Measurements from ENCODE around the gene RAB3C. TPM values are rescaled to one million over a fixed set of nuclear protein-coding genes. Genes with fewer than 3 reads are reported as not detected.

RAB3C gene
- total RNA-seq, 2 experiments from 2014 or later = not detected

DNA sequence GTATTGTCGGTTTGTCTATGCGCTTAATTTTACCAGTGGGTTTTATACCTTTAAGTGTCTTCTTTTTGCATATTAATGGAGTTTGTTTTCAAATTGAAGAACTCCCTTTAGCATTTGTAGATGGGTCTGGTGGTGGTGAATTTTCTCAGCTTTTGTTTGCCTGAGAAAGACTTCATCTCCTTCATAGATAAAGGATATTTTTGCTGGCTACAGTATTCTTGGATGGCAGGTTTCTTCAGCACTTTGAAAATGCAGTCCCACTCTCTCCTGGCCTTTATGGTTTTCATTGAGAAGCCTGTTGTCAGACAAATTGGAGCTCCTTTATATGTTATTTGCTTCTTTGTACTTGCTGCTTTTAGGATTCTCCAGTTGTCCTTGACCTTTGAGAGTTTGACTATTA is 142.1 kb downstream of the RAB3C start:
- H3K27ac Mint-ChIP-seq = no peak overlapping the region
- Histone ChIP-seq H3K27me3 (ENCODE audit: control insufficient read depth in 1 of 2, insufficient read depth in 2 of 2, low read length in 2 of 2) (peaks cover 0 to 5% of the 10 kb centered on the region in 2 experiments), H3K9me3 (ENCODE audit: control insufficient read depth in 1 of 2, insufficient read depth in 1 of 2, low read length in 2 of 2) (peaks cover 0 to 4% of the 10 kb centered on the region in 2 experiments), H3K4me3 (ENCODE audit: low read length) (no peak overlapping the region), H3K36me3 (ENCODE audit: insufficient read depth, low read length) (no peaks in the 10 kb centered on the region), H3K4me1 (ENCODE audit: insufficient read depth, low read length) (no peaks in the 10 kb centered on the region), H3K27ac (ENCODE audit: low read depth in 1 of 2, low read length in 2 of 2) (no peak overlapping the region)
- H3K4me1 Mint-ChIP-seq (ENCODE audit: low read depth) = no peaks in the 10 kb centered on the region
- no peaks in the 10 kb centered on the region for H3K36me3 Mint-ChIP-seq (ENCODE audit: low read depth)
- POLR2A ChIA-PET = no interaction called here
- no peak overlapping the region for H3K4me3 Mint-ChIP-seq
- no peak for ATAC-seq (ENCODE audit: poor library complexity)
- no peaks in the 10 kb centered on the region for H3K9me3 Mint-ChIP-seq
- DNase-seq = no peak
- intact Hi-C loops (cut with DNase I, micrococcal nuclease) = no loop called here
- peaks cover 7% of the 10 kb centered on the region for H3K27me3 Mint-ChIP-seq
- TF ChIP-seq, protein P1, sequence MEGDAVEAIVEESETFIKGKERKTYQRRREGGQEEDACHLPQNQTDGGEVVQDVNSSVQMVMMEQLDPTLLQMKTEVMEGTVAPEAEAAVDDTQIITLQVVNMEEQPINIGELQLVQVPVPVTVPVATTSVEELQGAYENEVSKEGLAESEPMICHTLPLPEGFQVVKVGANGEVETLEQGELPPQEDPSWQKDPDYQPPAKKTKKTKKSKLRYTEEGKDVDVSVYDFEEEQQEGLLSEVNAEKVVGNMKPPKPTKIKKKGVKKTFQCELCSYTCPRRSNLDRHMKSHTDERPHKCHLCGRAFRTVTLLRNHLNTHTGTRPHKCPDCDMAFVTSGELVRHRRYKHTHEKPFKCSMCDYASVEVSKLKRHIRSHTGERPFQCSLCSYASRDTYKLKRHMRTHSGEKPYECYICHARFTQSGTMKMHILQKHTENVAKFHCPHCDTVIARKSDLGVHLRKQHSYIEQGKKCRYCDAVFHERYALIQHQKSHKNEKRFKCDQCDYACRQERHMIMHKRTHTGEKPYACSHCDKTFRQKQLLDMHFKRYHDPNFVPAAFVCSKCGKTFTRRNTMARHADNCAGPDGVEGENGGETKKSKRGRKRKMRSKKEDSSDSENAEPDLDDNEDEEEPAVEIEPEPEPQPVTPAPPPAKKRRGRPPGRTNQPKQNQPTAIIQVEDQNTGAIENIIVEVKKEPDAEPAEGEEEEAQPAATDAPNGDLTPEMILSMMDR (IDR thresholded peaks at IDR 0.05) = no peak
- CTCF ChIA-PET = no interaction called here

GRCh38 chr5:58731641-58732040 is 148.8 kb downstream of the RAB3C start:
- no peak overlapping the region for H3K4me3 Mint-ChIP-seq
- Histone ChIP-seq H3K4me3 (ENCODE audit: low read length) (no peak overlapping the region), H3K27me3 (ENCODE audit: control insufficient read depth in 1 of 2, insufficient read depth in 2 of 2, low read length in 2 of 2) (peaks cover 0 to 5% of the 10 kb centered on the region in 2 experiments), H3K27ac (ENCODE audit: low read depth in 1 of 2, low read length in 2 of 2) (no peak overlapping the region), H3K4me1 (ENCODE audit: insufficient read depth, low read length) (no peaks in the 10 kb centered on the region), H3K36me3 (ENCODE audit: insufficient read depth, low read length) (no peaks in the 10 kb centered on the region), H3K9me3 (ENCODE audit: control insufficient read depth in 1 of 2, insufficient read depth in 1 of 2, low read length in 2 of 2) (no peaks in the 10 kb centered on the region)
- no peaks in the 10 kb centered on the region for H3K9me3 Mint-ChIP-seq
- peaks cover 7% of the 10 kb centered on the region for H3K27me3 Mint-ChIP-seq
- POLR2A ChIA-PET = no interaction called here
- CTCF ChIA-PET = no interaction called here
- TF ChIP-seq, protein P1 (IDR thresholded peaks at IDR 0.05) = no peak
- intact Hi-C loops (cut with DNase I, micrococcal nuclease) = no loop called here
- ATAC-seq (ENCODE audit: poor library complexity) (no peak), DNase-seq (no peak)
- no peaks in the 10 kb centered on the region for H3K4me1 Mint-ChIP-seq (ENCODE audit: low read depth)
- no peak overlapping the region for H3K27ac Mint-ChIP-seq
- no peaks in the 10 kb centered on the region for H3K36me3 Mint-ChIP-seq (ENCODE audit: low read depth)

GRCh38 chr5:58735637-58736036 is 152.8 kb downstream of the RAB3C start:
- Histone ChIP-seq H3K4me1 (ENCODE audit: insufficient read depth, low read length) (no peaks in the 10 kb centered on the region), H3K4me3 (ENCODE audit: low read length) (no peak overlapping the region), H3K27ac (ENCODE audit: low read depth in 1 of 2, low read length in 2 of 2) (no peak overlapping the region), H3K27me3 (ENCODE audit: control insufficient read depth in 1 of 2, insufficient read depth in 2 of 2, low read length in 2 of 2) (no peaks in the 10 kb centered on the region), H3K36me3 (ENCODE audit: insufficient read depth, low read length) (no peaks in the 10 kb centered on the region), H3K9me3 (ENCODE audit: control insufficient read depth in 1 of 2, insufficient read depth in 1 of 2, low read length in 2 of 2) (no peaks in the 10 kb centered on the region)
- Mint-ChIP-seq H3K9me3 (no peaks in the 10 kb centered on the region), H3K27me3 (peaks cover 3% of the 10 kb centered on the region), H3K36me3 (ENCODE audit: low read depth) (no peaks in the 10 kb centered on the region), H3K27ac (no peak overlapping the region), H3K4me3 (no peak overlapping the region), H3K4me1 (ENCODE audit: low read depth) (no peaks in the 10 kb centered on the region)
- no peak for ATAC-seq (ENCODE audit: poor library complexity)
- intact Hi-C loops (cut with DNase I, micrococcal nuclease) = no loop called here
- DNase-seq = no peak
- ChIA-PET POLR2A (no interaction called here), CTCF (interaction anchor here (0.6 kb wide), 1 partner anchor 561 kb away, joined by 3 read pairs; no protein-coding TSS in a partner anchor)
- TF ChIP-seq, protein P1 (IDR thresholded peaks at IDR 0.05) = no peak

All from CD4-positive, alpha-beta T cell (primary cell).